ENCODE measurements around the gene OR51V1.

DNA sequence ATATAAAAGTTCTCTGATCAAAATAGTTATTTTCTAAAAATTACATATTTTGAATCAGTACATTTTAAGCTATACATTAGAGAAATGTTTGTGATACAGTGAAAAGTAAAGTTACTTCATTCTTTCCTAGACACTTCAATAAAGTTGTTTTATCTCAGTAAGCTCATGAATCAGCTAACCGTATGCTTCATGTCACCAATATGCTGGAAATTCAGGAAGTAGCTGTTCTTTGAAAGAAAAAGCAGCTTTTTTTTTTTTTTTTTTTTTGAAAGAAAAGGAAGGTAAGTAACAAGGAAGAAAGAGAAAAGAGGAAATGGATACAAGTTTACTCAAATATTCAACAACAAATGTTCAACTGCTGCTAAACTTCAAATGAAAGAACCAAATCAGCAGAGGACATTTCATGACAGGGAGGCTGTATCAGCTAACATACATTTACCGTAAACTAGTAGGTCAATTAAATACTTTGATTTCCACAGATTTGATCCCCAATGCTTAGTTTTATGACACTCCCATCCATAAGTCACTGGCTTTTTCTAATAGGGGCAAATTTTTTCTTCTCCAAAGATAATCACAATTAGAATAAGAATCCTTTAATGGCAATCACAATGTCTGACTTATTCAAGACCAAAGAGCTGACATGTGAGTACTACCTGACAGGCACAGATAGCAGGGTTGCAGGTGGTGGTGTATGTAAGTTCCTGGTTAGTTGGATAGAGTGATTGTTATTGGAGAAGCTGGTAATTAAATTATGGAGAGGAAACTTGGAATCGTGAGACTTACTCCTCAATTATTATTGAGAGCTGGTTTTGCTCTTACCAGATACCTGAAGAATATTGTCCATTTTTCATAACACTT, 46.7 kb downstream of the OR51V1 start:
- TF ChIP-seq POLR2A (IDR thresholded peaks at IDR 0.05; ENCODE audit: low read length) (no peak), GATA1 (IDR thresholded peaks at IDR 0.05; ENCODE audit: low read depth, low read length) (no peak)
